ENCODE data around the gene PGAP2.
"Not testable (repeated sequence)": the region's sequence is repeated elsewhere in the genome, so short reads cannot be mapped to it uniquely, and the experiment has no call there.

The PGAP2 gene

GRCh38 chr11:3808861-3809623 lies 682 bp downstream of the PGAP2 start:
- DNase-seq, result peak; percentile 86

DNA sequence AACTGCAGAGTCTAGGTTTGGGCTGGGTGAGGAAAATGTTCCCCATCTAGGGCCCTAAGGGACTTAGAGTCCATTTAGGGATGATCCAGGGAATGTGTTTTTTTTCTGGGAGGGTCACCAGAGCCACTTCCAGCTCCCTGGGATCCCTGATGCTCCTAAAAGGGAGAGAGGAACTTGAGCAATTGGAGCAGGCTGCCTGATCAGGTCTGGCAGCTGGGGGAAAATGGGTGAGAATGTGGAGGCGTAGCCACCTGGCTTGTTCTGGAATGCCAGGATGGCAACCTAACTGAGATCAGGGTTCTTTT lies 1.2 kb downstream of the PGAP2 start:
- no peak for DNase-seq

GRCh38 chr11:3810446-3810845 lies 2.1 kb downstream of the PGAP2 start:
- DNase-seq, result no peak

- DNase-seq, result no peak
Observed at GRCh38 chr11:3810951-3811350, 2.6 kb downstream of the PGAP2 start.

DNA sequence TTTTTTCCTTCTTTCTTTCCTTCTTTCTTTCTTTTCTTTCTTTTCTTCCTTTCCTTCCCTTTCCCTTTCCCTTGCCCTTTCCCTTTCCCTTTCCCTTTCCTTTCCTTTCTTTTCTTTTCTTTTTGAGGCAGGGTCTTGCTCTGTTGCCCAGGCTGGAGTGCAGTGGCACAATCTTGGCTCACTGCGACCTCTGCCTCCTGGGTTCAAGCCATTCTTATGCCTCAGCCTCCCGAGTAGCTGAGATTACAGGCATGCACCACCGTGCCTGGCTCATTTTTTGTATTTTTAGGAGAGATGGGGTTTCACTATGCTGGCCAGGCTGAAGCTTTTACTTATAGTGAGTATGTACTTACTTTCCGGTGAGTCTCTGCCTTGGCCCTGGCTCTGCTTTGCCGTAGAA lies 6.5 kb downstream of the PGAP2 start:
- not testable (repeated sequence) for DNase-seq

DNA sequence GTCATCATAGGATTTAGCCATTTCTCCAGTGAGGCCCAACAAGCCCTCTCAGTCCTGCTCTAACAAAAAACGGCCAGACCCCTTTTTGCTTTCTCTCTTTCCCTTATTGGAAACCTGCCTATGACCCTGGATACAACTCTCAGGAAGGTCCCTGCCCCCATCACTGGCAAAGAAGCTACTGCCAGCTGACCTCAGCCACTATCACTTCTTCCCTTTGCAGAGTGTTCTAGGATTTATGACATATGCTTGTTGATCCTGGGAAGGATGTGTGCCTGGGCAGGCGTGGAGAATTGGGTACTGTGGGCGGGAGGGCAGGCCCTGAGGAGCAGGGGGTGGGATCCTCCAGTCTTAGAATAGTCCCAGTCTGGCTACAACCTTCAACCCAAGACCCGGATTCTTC lies 7.5 kb downstream of the PGAP2 start:
- no peak for DNase-seq

GRCh38 chr11:3816673-3817072 lies 8.3 kb downstream of the PGAP2 start:
- no peak for DNase-seq

GRCh38 chr11:3817181-3817800 lies 8.9 kb downstream of the PGAP2 start:
- DNase-seq, result no peak

- no peak for DNase-seq
Observed at GRCh38 chr11:3820971-3821370, 12.6 kb downstream of the PGAP2 start.

- DNase-seq, result no peak
Observed at GRCh38 chr11:3822312-3822711, 14.0 kb downstream of the PGAP2 start.

- DNase-seq, result no peak
Observed at GRCh38 chr11:3823303-3823702, 14.9 kb downstream of the PGAP2 start.

GRCh38 chr11:3823762-3824506 lies 15.6 kb downstream of the PGAP2 start:
- no peak for DNase-seq

DNA sequence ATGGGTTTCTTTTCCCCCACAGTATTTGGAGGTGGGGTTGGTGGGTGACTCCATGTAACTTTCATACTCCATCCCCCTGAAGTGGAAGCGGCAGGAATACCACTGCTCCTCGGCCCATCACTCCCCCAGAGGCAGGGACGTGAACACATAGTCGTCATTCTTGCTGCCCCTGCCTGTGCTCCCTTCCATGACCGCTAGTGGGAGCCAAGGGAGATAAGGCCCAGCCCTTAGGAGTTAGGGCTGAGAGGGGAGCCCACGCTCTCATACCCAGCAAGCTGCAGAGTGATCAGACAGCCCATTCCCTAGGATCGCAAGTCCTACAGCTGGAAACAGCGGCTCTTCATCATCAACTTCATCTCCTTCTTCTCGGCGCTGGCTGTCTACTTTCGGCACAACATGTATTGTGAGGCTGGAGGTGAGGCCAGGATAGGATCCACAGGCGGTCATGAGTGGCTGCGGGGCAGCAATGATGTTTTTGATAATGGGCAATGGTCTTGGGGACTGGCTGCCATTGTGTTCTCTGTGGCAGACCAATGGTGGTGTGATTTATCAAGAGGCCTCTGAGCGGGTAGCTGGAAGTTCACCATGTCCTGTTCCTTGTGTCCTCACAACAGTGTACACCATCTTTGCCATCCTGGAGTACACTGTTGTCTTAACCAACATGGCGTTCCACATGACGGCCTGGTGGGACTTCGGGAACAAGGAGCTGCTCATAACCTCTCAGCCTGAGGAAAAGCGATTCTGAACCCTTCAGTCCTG lies 16.5 kb downstream of the PGAP2 start:
- DNase-seq, result peak; percentile 70

- DNase-seq, result no peak
Observed at GRCh38 chr11:3825473-3826154, 17.3 kb downstream of the PGAP2 start.

GRCh38 chr11:3826721-3827120 lies 18.4 kb downstream of the PGAP2 start:
- DNase-seq, result no peak

DNA sequence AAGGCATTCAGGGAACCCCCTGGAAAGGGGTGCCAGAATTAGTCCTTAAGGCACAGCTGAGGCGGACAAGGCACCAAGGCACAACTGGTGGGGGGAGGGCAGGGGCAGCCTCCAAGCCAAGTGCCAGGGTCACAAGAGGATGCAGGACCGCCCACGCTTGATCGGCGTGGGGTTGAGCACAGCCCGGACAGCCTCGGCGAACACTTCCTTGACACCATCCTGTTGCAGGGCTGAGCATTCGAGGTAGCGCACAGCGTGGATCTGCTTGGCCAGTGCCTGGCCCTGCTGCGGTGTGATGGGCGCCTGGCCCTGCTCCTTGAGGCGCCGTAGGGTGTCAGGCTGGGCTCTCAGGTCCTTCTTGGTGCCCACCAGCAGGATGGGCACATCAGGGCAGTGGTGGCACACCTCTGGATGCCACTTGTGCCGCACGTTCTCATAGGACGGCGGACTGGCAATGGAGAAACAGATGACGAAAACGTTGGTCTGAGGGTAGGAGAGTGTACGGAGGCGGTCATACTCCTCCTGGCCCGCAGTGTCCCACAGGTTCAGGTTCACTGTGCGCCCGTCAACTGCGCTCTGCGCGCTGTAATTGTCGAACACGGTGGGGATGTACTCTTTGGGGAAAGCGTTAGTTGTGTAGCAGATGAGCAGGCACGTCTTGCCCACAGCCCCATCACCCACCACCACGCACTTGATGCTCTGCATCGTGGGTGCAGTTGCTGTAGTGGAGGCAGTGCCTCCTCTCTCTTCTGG lies 19.2 kb downstream of the PGAP2 start:
- no peak for DNase-seq

GRCh38 chr11:3830088-3830487 lies 21.7 kb downstream of the PGAP2 start:
- no peak for DNase-seq

DNA sequence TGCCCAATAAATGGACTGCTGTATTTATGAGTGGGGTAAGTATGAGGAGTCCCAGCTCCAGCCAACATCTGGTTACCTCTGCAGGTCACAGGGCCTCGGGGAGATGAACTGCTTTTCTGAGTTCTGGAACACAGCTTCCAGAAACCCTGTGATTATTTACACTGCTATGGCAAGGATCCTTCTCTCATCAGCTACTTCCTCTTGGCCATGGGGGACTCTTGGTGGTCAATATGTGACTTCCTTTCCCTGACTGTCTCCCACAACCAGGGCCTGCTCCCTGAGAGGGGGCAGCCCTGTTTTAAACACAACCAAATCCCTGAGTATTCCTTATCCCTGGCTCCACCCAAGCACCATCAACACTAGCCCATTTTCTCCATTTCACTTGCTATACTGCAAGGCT lies 22.4 kb downstream of the PGAP2 start:
- DNase-seq, result no peak

DNA sequence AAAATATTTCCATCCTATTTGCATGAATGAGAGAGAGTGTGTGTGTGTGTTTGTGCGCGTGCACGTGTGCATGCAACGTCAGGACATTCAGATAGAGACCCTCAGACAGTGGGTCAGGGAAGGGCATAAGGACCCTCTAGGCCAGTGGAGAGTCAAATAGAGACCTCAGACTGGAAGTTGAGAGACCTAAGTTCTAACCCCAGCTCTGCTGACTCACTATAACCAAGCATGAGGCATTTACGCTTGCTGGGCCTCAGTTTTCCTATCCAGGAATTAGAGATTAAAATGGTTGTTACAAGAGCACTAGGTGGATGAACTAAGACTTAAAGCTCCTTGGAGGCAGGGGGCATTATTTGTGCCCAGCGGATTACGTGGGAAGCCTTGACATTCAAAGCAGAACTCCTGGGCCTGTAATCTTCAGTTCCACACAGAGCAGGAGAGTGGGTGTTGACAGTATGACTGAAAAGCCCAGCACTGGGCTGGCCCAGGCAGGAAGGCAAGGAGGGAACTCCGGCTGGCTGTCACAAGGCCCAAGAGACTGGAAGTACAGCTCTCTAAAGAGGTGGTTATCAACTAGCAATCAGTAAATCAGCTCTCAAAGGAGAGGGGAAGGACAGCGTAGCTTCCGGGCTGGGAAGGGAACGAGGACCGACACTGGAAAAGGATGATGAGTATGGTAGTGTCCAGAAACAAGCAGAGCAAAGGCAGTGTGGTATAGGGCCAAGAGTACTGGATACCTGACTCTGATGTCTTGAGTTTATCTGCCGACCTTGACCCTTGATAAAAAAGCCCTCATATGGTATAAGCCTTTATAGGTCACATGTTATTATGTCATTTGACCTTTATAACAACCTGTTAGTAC lies 23.2 kb downstream of the PGAP2 start:
- DNase-seq, result no peak

GRCh38 chr11:3832816-3833215 lies 24.5 kb downstream of the PGAP2 start:
- no peak for DNase-seq

GRCh38 chr11:3833449-3833848 lies 25.1 kb downstream of the PGAP2 start:
- no peak for DNase-seq

Data from NCI-H69 (cell line).